B cell (primary cell): Measurements from ENCODE around the gene PVR. TPM values are rescaled to one million over a fixed set of nuclear protein-coding genes. Genes with fewer than 3 reads are reported as not detected.

Experiments
- ATAC-seq: fragments of 200-7000 bp; cut with Tn5 transposase; one replicate; pipeline ENCODE4 v1.10.0; 2021; ENCODE audit warnings: low read depth, mild to moderate bottlenecking, moderate number of reproducible peaks, moderate library complexity
- CTCF ChIA-PET: fragments of 350-600 bp; sonication (Branson Sonifier 250); formaldehyde crosslinking; loops from one replicate; lab custom pipeline; 2021; ENCODE audit warnings: antibody characterized with exemption, inconsistent platforms; lab: Charles Lee
- POLR2A ChIA-PET: fragments of 350-600 bp; sonication (Branson Sonifier 250); formaldehyde crosslinking; loops from one replicate; lab custom pipeline; 2021; ENCODE audit warnings: antibody characterized with exemption; lab: Charles Lee
- DNase-seq: peaks from one replicate; pipeline ENCODE4 v3.0.0; 2013
- H2AFZ ChIP-seq: 2 replicates; pipeline ENCODE4 v1.6.1; 2012; ENCODE audit warnings: mild to moderate bottlenecking, low read depth, low read length; ENCODE audit not compliant: insufficient read depth, poor library complexity, severe bottlenecking
- H3K27ac ChIP-seq, 2 donors: 1 replicate in 1 of 2; 2 replicates in 1 of 2; pipeline ENCODE4 v1.5.1; 2012 to 2013; ENCODE audit warnings: low read length in 2 of 2, mild to moderate bottlenecking in 2 of 2, moderate library complexity in 1 of 2
- H3K27me3 ChIP-seq, 4 experiments: fragments of 200-600 bp in 1 of 4; sonication (generic) in 1 of 4; replicated peaks in 1 of 4; 1 replicate in 2 of 4; 2 replicates in 2 of 4; pipeline versions ENCODE4 v1.6.1 to v1.7.0; 2013 to 2016; ENCODE audit warnings: low read length in 3 of 4, mild to moderate bottlenecking in 2 of 4, mixed read lengths in 1 of 4, moderate library complexity in 1 of 4; ENCODE audit not compliant: insufficient read depth in 4 of 4, control insufficient read depth in 3 of 4; ENCODE audit errors: control extremely low read depth in 1 of 4
- H3K36me3 ChIP-seq, 2 experiments: replicated peaks in 1 of 2; 1 replicate in 1 of 2; 2 replicates in 1 of 2; pipeline versions ENCODE4 v1.6.1 to v1.7.1; 2013; ENCODE audit warnings: low read length in 1 of 2; ENCODE audit not compliant: insufficient read depth in 2 of 2, control insufficient read depth in 1 of 2; ENCODE audit errors: control extremely low read depth in 1 of 2, extremely low read depth in 1 of 2
- H3K4me1 ChIP-seq, 2 donors: fragments of 200-600 bp in 1 of 2; sonication (generic) in 1 of 2; 1 replicate in 1 of 2; 2 replicates in 1 of 2; pipeline versions ENCODE4 v1.5.1 to v1.6.1; 2013 to 2017; ENCODE audit warnings: low read length in 2 of 2; ENCODE audit not compliant: control insufficient read depth in 2 of 2, insufficient read depth in 2 of 2
- H3K4me2 ChIP-seq: replicated peaks from 2 replicates; pipeline ENCODE3; 2012; ENCODE audit warnings: mild to moderate bottlenecking, low read depth, low read length; ENCODE audit not compliant: poor library complexity, severe bottlenecking
- H3K4me3 ChIP-seq, 5 experiments: fragments of 200-600 bp in 1 of 5; sonication (generic) in 1 of 5; 1 replicate in 3 of 5; 2 replicates in 2 of 5; pipeline versions ENCODE4 v1.5.1 to v1.7.0; 2011 to 2016; ENCODE audit warnings: low read length in 4 of 5, mild to moderate bottlenecking in 4 of 5, low read depth in 2 of 5, control low read depth in 1 of 5, moderate library complexity in 1 of 5; ENCODE audit not compliant: insufficient read depth in 1 of 5; ENCODE audit errors: control extremely low read depth in 1 of 5, extremely low read depth in 1 of 5
- H3K79me2 ChIP-seq: fragments of 200-600 bp; sonication (generic); one replicate; pipeline ENCODE4 v1.6.0; 2016; ENCODE audit warnings: low read length; ENCODE audit not compliant: control insufficient read depth, insufficient read depth
- H3K9ac ChIP-seq: fragments of 200-600 bp; sonication (generic); 2 replicates; pipeline ENCODE4 v1.6.1; 2017; ENCODE audit warnings: mild to moderate bottlenecking, low read length, moderate library complexity
- H3K9me3 ChIP-seq, 3 donors: one replicate each; pipeline versions ENCODE4 v1.6.1 to v1.7.1; 2013; ENCODE audit warnings: low read length in 2 of 3; ENCODE audit not compliant: control insufficient read depth in 2 of 3, insufficient read depth in 1 of 3; ENCODE audit errors: control extremely low read depth in 1 of 3
- H4K20me1 ChIP-seq: 2 replicates; pipeline ENCODE4 v1.6.0; 2012; ENCODE audit warnings: mild to moderate bottlenecking, low read length; ENCODE audit not compliant: insufficient read depth, control insufficient read depth, poor library complexity, severe bottlenecking
- H3K27ac Mint-ChIP-seq: one replicate; pipeline ENCODE4 v1.8.0; 2021; ENCODE audit warnings: mixed read lengths
- H3K27me3 Mint-ChIP-seq: one replicate; pipeline ENCODE4 v1.8.0; 2021; ENCODE audit warnings: mixed read lengths
- H3K4me1 Mint-ChIP-seq: one replicate; pipeline ENCODE4 v1.8.0; 2021; ENCODE audit warnings: mixed read lengths
- H3K4me3 Mint-ChIP-seq: one replicate; pipeline ENCODE4 v1.8.0; 2021; ENCODE audit warnings: mixed read lengths
- H3K9me3 Mint-ChIP-seq: one replicate; pipeline ENCODE4 v1.8.0; 2022; ENCODE audit warnings: mixed read lengths; ENCODE audit not compliant: insufficient read depth
- CTCF ChIP-seq: fragments of 200-600 bp; IDR thresholded peaks from one replicate; pipeline ENCODE4 v1.8.0; 2022; ENCODE audit warnings: antibody characterized with exemption, mild to moderate bottlenecking
- EZH2 ChIP-seq: IDR thresholded peaks from 2 replicates; pipeline ENCODE4 v1.6.1; 2012; ENCODE audit warnings: borderline replicate concordance, low read depth, mild to moderate bottlenecking, moderate library complexity, low read length; ENCODE audit not compliant: insufficient read depth, poor library complexity, severe bottlenecking
- WGBS: methylation state at CpG from one replicate; pipeline ENCODE4 v1.1.5; 2013; ENCODE audit warnings: missing lambda C conversion rate; ENCODE audit not compliant: insufficient coverage; 5-methylcytosine and 5-hydroxymethylcytosine counted together
- intact Hi-C: fragments of 100-400 bp; cut with micrococcal nuclease; formaldehyde crosslinking; loops from one replicate; pipeline ENCODE4 v1.10.0; 2022
- polyA plus RNA-seq: library from polyadenylated mRNA; depleted of rRNA; stranded (reverse); fragments of >200 nt; gene quantifications from 2 replicates; pipeline ENCODE4 v1.2.3, GENCODE V29; 2012
- total RNA-seq, 2 donors: library from RNA; stranded (reverse); fragments of 120-200 nt in 1 of 2; gene quantifications; 1 replicate in 1 of 2; 2 replicates in 1 of 2; pipeline versions ENCODE4 v1.2.3 to v1.2.4, GENCODE V29; 2013 to 2022

The PVR gene
- total and polyA plus RNA-seq, 2 donors (not counting 1 experiment from before 2014, with no cell fraction given) = 0.09 to 0.67 TPM

- Histone ChIP-seq H3K9ac (no peak overlapping the region), H3K4me2 (no peak overlapping the region), H3K9me3 (peaks cover 0 to under 1% (median 0%) of the 10 kb centered on the region in 3 donors), H3K4me1 (peaks cover 4% of the 10 kb centered on the region in 2 donors), H3K27ac (no peak overlapping the region), H4K20me1 (no peaks in the 10 kb centered on the region), H3K36me3 (no peaks in the 10 kb centered on the region), H3K27me3 (peaks cover 0 to 9% (median 0%) of the 10 kb centered on the region in 4 experiments), H2AFZ (no peak overlapping the region), H3K79me2 (no peaks in the 10 kb centered on the region), H3K4me3 (no peak overlapping the region)
- 89% methylated on average over 1 of the region's 2 CpGs for WGBS
- ATAC-seq = no peak
- no peak for TF ChIP-seq CTCF
- no peak for TF ChIP-seq EZH2
- no peak for DNase-seq
- ChIA-PET CTCF (interaction anchor here (1.4 kb wide), 1 partner anchor 8 kb away, joined by 5 read pairs; no protein-coding TSS in a partner anchor), POLR2A (no interaction called here)
- no peak overlapping the region for H3K4me3 Mint-ChIP-seq
- H3K27me3 Mint-ChIP-seq = peaks cover 7% of the 10 kb centered on the region
- intact Hi-C loops = no loop called here
- H3K4me1 Mint-ChIP-seq = peaks cover 4% of the 10 kb centered on the region
- H3K9me3 Mint-ChIP-seq = no peaks in the 10 kb centered on the region
- H3K27ac Mint-ChIP-seq = no peak overlapping the region
Measured at GRCh38 chr19:44611812-44612295, 31.9 kb upstream of the PVR start.

GRCh38 chr19:44613295-44614178 lies 30.2 kb upstream of the PVR start, which contains the start of gene IGSF23:
Gene IGSF23, plus strand, starts transcription at chr19:44613563. Its CDS starts 83 bp downstream, at chr19:44613646.
- Mint-ChIP-seq H3K27me3 (peaks cover 4% of the 10 kb centered on the region), H3K4me1 (no peaks in the 10 kb centered on the region), H3K4me3 (no peak within 1 kb of the TSS), H3K9me3 (no peaks in the 10 kb centered on the region), H3K27ac (no peak within 1 kb of the TSS)
- POLR2A ChIA-PET = no interaction called here
- Histone ChIP-seq H3K27ac (no peak within 1 kb of the TSS), H3K4me2 (no peak within 1 kb of the TSS), H4K20me1 (no peaks in the 10 kb centered on the region), H3K9ac (no peak within 1 kb of the TSS), H3K79me2 (no peaks in the 10 kb centered on the region), H2AFZ (no peak within 1 kb of the TSS), H3K4me1 (no peaks in the 10 kb centered on the region), H3K36me3 (no peaks in the 10 kb centered on the region), H3K27me3 (peaks cover 0 to 9% (median 0%) of the 10 kb centered on the region in 4 experiments), H3K4me3 (no peak within 1 kb of the TSS), H3K9me3 (no peaks in the 10 kb centered on the region)
- DNase-seq (no peak), ATAC-seq (no peak)
- TF ChIP-seq CTCF (no peak), EZH2 (no peak)
- intact Hi-C loops = no loop called here
- CTCF ChIA-PET = interaction anchor here (1.4 kb wide), 2 partner anchors 10 to 18 kb away, joined by 3 to 5 read pairs; no protein-coding TSS in a partner anchor
- WGBS = 90% methylated on average over 15 of the region's 25 CpGs
